Calu3 (cell line): ENCODE results near the gene ARL6IP5. TPM values are rescaled to one million over a fixed set of nuclear protein-coding genes. Genes with fewer than 3 reads are reported as not detected.

Experiments used
- Bru-seq: library from RNA; stranded (reverse); fragments of 400-500 nt; gene quantifications from one replicate; lab custom pipeline; 2021; lab: Mats Ljungman, UMichigan
- BruChase-seq, 2 experiments: library from RNA; stranded (reverse); fragments of 400-500 nt; gene quantifications; one replicate each; lab custom pipeline; 2021; lab: Mats Ljungman, UMichigan
- BruUV-seq: library from RNA; stranded (reverse); fragments of 400-500 nt; replicated peaks from 2 replicates; lab custom pipeline; 2021; lab: Mats Ljungman, UMichigan
- CTCF ChIA-PET: fragments of 300-600 bp; sonication (Branson Sonifier 250); formaldehyde crosslinking; loops from one replicate; lab custom pipeline; 2022; ENCODE audit warnings: antibody characterized with exemption; lab: Charles Lee
- DNase-seq: peaks from one replicate; pipeline ENCODE4 v3.0.0; 2022
- H3K27ac Mint-ChIP-seq: one replicate; pipeline ENCODE4 v1.8.0; 2022; ENCODE audit warnings: mixed read lengths; ENCODE audit not compliant: unreplicated experiment
- H3K27me3 Mint-ChIP-seq: one replicate; pipeline ENCODE4 v1.8.0; 2022; ENCODE audit warnings: mixed read lengths; ENCODE audit not compliant: unreplicated experiment
- H3K36me3 Mint-ChIP-seq: one replicate; pipeline ENCODE4 v1.8.0; 2022; ENCODE audit warnings: mild to moderate bottlenecking, moderate library complexity, mixed read lengths; ENCODE audit not compliant: insufficient read depth, unreplicated experiment
- H3K4me1 Mint-ChIP-seq: one replicate; pipeline ENCODE4 v1.8.0; 2022; ENCODE audit warnings: mild to moderate bottlenecking, low read depth, mixed read lengths; ENCODE audit not compliant: unreplicated experiment
- H3K4me3 Mint-ChIP-seq: one replicate; pipeline ENCODE4 v1.8.0; 2022; ENCODE audit warnings: mild to moderate bottlenecking, low read depth, moderate library complexity, mixed read lengths; ENCODE audit not compliant: unreplicated experiment
- H3K9me3 Mint-ChIP-seq: one replicate; pipeline ENCODE4 v1.8.0; 2022; ENCODE audit warnings: low read depth, mixed read lengths; ENCODE audit not compliant: unreplicated experiment
- intact Hi-C: fragments of 100-400 bp; cut with micrococcal nuclease; formaldehyde crosslinking; loops from one replicate; pipeline ENCODE4 v1.10.0; 2022; ENCODE audit not compliant: unreplicated experiment
- long read RNA-seq: library from polyadenylated mRNA; stranded (forward); transcript quantifications from one replicate; pipeline ENCODE4 v2.0.0, GENCODE V29; 2022
- total RNA-seq: library from RNA; stranded (reverse); gene quantifications from 2 replicates; pipeline ENCODE4 v1.2.3, GENCODE V29; 2022
- TF ChIP-seq, protein P1 (sequence below): fragments of 200-600 bp; IDR thresholded peaks from one replicate; pipeline ENCODE4 v1.8.0; 2022; ENCODE audit warnings: antibody characterized with exemption; ENCODE audit not compliant: unreplicated experiment

Gene ARL6IP5, protein sequence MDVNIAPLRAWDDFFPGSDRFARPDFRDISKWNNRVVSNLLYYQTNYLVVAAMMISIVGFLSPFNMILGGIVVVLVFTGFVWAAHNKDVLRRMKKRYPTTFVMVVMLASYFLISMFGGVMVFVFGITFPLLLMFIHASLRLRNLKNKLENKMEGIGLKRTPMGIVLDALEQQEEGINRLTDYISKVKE
- total RNA-seq (65.5 and 76.9 TPM in 2 replicates), Bru-seq, nascent RNA (percentile 74 among the genes with signal in this experiment), BruChase-seq, experiment 1, labeled RNA remaining after a 6-hour chase (percentile 92 among the genes with signal in this experiment), BruChase-seq, experiment 2, labeled RNA remaining after a 2-hour chase (percentile 83 among the genes with signal in this experiment)
- long read RNA-seq, transcript ARL6IP5-201 (3 exons, 2,101 nt) = major isoform, 353 of 361 reads
- long read RNA-seq, partial matches to known transcripts = 2 of 361 reads
- long read RNA-seq, other reads (novel, unspliced or antisense) = 6 of 361 reads

DNA sequence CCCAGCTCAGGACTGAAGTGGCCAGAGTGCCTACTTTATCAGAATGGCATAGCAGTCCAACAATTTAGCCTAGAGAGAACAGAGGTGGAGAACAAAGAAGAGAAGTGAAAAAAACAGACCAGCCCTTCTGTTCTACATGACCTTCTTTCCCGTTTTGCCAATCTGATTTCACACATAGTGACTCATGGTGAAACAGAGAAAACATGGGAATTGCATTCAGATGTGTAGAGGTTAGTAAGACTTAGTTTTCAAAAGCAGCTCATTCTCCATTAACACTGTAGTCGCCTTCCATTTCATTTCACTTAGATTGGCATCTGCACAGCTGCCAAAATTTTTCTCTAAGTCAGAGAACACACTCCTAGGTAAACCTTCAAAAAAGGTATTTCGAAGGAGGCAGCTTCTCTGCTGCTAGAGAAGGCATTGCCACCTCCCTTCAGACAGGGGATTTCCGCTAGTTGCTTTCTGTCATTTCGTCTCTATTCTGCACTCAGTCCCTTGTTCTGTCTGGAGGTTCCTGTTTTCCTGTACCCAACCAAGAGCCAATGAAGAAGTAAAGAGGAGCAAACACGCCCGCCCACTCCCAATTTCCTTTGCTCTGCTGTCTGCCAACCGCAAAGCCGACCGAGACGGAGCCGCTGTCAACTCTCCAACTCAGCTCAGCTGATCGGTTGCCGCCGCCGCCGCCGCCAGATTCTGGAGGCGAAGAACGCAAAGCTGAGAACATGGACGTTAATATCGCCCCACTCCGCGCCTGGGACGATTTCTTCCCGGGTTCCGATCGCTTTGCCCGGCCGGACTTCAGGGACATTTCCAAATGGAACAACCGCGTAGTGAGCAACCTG is at the start of gene ARL6IP5:
Gene ARL6IP5, plus strand, starts transcription at position 612 of the 842 bp plus-strand sequence. Its CDS starts 111 bp downstream, at position 723.
- intact Hi-C loops = no loop called here
- BruUV-seq = no TSS peak

DNA sequence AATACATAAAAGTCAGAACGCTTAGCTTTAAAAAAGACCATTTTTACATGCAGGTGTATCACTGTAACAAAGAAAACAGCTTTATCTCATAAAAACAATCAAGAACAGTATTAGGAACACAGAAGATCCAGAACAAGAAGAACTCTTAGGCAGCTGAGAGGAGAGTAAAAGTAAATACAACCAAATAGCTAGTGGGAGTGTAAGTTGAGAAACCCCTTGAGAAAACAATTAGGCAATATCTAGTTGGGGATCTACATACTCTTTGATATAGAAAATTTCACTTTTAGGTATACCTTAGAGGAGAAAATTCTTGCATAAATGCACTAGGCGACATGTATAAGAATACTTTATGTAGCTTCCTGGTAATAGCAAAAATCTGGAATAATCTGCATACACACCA is 40.1 kb upstream of the ARL6IP5 start:
- no TSS peak for BruUV-seq

More for the DNA sequence above, at the start of gene ARL6IP5:
- H3K4me1 Mint-ChIP-seq = peaks cover 38% of the 10 kb centered on the region
- H3K9me3 Mint-ChIP-seq = no peaks in the 10 kb centered on the region
- H3K27me3 Mint-ChIP-seq = no peaks in the 10 kb centered on the region
- CTCF ChIA-PET = interaction anchor here (0.7 to 1.1 kb wide), 2 partner anchors 36 to 116 kb away, joined by 3 to 4 read pairs; no protein-coding TSS in a partner anchor
- H3K27ac Mint-ChIP-seq = peak within 1 kb of the TSS; percentile 93
- H3K36me3 Mint-ChIP-seq = peaks cover 41% of the 10 kb centered on the region
- TF ChIP-seq, protein P1, sequence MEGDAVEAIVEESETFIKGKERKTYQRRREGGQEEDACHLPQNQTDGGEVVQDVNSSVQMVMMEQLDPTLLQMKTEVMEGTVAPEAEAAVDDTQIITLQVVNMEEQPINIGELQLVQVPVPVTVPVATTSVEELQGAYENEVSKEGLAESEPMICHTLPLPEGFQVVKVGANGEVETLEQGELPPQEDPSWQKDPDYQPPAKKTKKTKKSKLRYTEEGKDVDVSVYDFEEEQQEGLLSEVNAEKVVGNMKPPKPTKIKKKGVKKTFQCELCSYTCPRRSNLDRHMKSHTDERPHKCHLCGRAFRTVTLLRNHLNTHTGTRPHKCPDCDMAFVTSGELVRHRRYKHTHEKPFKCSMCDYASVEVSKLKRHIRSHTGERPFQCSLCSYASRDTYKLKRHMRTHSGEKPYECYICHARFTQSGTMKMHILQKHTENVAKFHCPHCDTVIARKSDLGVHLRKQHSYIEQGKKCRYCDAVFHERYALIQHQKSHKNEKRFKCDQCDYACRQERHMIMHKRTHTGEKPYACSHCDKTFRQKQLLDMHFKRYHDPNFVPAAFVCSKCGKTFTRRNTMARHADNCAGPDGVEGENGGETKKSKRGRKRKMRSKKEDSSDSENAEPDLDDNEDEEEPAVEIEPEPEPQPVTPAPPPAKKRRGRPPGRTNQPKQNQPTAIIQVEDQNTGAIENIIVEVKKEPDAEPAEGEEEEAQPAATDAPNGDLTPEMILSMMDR = no peak
- H3K4me3 Mint-ChIP-seq = peak within 1 kb of the TSS; percentile 82
- DNase-seq = peak; percentile 88

DNA sequence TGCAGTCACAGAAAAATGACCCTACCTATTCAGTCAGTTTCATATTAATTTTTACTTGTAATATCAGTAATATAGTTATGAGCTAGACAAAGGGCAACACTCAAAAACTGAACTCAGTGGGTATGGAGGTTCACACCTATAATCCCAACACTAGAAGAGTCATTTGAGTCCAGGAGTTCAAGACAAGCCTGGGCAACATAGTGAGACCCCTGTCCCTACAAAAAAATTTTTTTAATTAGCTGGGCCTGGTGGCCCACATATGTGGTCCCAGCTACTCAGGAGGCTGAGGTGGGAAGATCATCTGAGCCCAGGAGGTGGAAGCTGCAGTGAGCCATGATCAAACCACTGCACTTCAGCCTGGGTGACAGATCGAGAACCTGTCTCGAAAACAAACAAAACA is 35.7 kb upstream of the ARL6IP5 start:
- Mint-ChIP-seq H3K36me3 (peaks cover 33% of the 10 kb centered on the region), H3K9me3 (no peaks in the 10 kb centered on the region), H3K27ac (no peak overlapping the region), H3K4me1 (no peaks in the 10 kb centered on the region), H3K4me3 (no peak overlapping the region), H3K27me3 (no peaks in the 10 kb centered on the region)
- intact Hi-C loops = no loop called here
- DNase-seq = no peak
- no TSS peak for BruUV-seq
- CTCF ChIA-PET = interaction anchor here (0.7 kb wide), 1 partner anchor 269 kb away, joined by 3 read pairs; no protein-coding TSS in a partner anchor
- TF ChIP-seq, protein P1 = no peak

More for the DNA sequence above, 40.1 kb upstream of the ARL6IP5 start:
- no peaks in the 10 kb centered on the region for H3K4me1 Mint-ChIP-seq
- TF ChIP-seq, protein P1 = no peak
- H3K36me3 Mint-ChIP-seq = peaks cover 21% of the 10 kb centered on the region
- CTCF ChIA-PET = no interaction called here
- no peaks in the 10 kb centered on the region for H3K27me3 Mint-ChIP-seq
- DNase-seq = no peak
- H3K27ac Mint-ChIP-seq = no peak overlapping the region
- H3K9me3 Mint-ChIP-seq = no peaks in the 10 kb centered on the region
- no peak overlapping the region for H3K4me3 Mint-ChIP-seq
- intact Hi-C loops = no loop called here
